T-helper 2 cell treated with Interferon-gamma antibody and Interleukin-4, amounts not matched to agents 5 μg/mL and 100 μg/mL, for 36 hours (primary cell): Measurements from ENCODE around the gene SLC4A7.
"Not testable (repeated sequence)": the region's sequence is repeated elsewhere in the genome, so short reads cannot be mapped to it uniquely, and the experiment has no call there.

Experiments
- DNase-seq: peaks from one replicate; pipeline ENCODE4 v3.0.0; 2021; ENCODE audit warnings: low spot score
- H3K27ac Mint-ChIP-seq: one replicate; pipeline ENCODE4 v1.8.0; 2021; ENCODE audit warnings: mild to moderate bottlenecking, mixed read lengths
- H3K27me3 Mint-ChIP-seq: one replicate; pipeline ENCODE4 v1.8.0; 2021; ENCODE audit warnings: low read depth, mixed read lengths
- H3K36me3 Mint-ChIP-seq: one replicate; pipeline ENCODE4 v1.8.0; 2021; ENCODE audit warnings: low read depth, mixed read lengths
- H3K4me1 Mint-ChIP-seq: one replicate; pipeline ENCODE4 v1.8.0; 2021; ENCODE audit warnings: low read depth, mixed read lengths
- H3K4me3 Mint-ChIP-seq: one replicate; pipeline ENCODE4 v1.8.0; 2022; ENCODE audit warnings: mild to moderate bottlenecking, moderate library complexity, mixed read lengths
- H3K9me3 Mint-ChIP-seq: one replicate; pipeline ENCODE4 v1.8.0; 2021; ENCODE audit warnings: mixed read lengths

SLC4A7 gene

DNA sequence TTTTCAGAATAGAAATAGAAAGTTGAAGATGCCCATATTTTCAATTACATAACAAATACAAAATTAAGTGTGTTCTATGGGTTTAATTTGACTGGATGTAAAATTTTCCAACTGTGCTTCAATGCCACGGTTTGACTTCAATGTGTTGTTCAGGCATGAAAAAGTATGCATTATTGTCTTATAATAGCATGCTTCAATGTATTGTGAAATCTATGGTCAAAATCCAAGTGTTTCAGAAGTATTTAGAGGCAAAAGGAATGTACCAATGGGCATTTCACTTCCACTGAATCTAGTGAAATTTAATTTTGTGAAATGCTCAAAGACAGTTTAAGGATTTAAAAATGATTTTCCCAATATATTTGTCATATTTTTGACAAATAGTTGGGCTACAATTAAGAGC is 131.0 kb downstream of the SLC4A7 start:
- Mint-ChIP-seq H3K4me1 (peaks cover 30% of the 10 kb centered on the region), H3K36me3 (peaks cover 4% of the 10 kb centered on the region), H3K27me3 (peaks cover 4% of the 10 kb centered on the region), H3K27ac (no peak overlapping the region), H3K4me3 (no peak overlapping the region), H3K9me3 (no peaks in the 10 kb centered on the region)
- no peak for DNase-seq

DNA sequence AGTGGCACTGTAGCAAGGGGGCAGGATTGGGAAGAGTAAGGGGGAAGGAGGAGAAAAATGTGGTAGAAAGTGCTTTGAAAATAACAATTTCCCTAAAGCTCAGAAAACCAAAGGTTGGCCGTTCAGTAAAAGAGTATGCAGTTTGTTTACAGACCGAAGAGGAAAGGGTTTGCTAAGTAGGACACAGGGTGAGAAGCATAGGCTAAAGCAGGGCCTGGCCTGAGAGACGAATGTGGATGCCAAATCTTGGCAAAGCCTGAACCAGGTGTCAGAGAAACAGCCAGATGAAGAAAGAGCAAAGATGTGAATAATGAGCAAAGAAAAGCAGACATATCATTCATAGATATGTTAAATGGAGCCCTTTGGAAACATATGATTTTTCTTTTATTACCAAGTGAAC is 132.1 kb downstream of the SLC4A7 start:
- H3K9me3 Mint-ChIP-seq = no peaks in the 10 kb centered on the region
- no peak overlapping the region for H3K27ac Mint-ChIP-seq
- no peak overlapping the region for H3K4me3 Mint-ChIP-seq
- peaks cover 4% of the 10 kb centered on the region for H3K36me3 Mint-ChIP-seq
- peaks cover 24% of the 10 kb centered on the region for H3K4me1 Mint-ChIP-seq
- H3K27me3 Mint-ChIP-seq = peaks cover 4% of the 10 kb centered on the region
- no peak for DNase-seq

DNA sequence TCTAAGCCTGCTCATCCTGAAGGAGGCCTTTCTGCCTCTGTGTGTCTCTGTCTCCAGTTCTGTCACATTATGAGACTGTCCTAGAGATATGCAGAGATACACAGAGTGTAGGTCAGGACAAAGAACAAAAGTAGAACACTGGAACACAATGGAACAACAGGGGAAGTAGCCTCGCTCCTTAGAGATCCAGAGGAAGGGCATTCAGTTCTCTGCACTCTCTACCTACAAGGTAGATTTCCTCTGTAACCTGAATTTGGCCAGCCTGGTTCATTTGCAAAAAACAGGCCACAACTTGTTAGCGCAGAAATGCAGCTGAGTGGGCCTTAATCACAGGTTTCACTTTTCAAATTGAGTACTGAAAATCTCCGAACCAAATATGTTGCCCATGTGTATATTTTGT is 134.4 kb downstream of the SLC4A7 start:
- no peak overlapping the region for H3K27ac Mint-ChIP-seq
- H3K36me3 Mint-ChIP-seq = peaks cover 2% of the 10 kb centered on the region
- H3K4me1 Mint-ChIP-seq = peaks cover 34% of the 10 kb centered on the region
- no peaks in the 10 kb centered on the region for H3K9me3 Mint-ChIP-seq
- no peaks in the 10 kb centered on the region for H3K27me3 Mint-ChIP-seq
- H3K4me3 Mint-ChIP-seq = peak overlapping the region; percentile 27
- no peak for DNase-seq

- Mint-ChIP-seq H3K9me3 (no peaks in the 10 kb centered on the region), H3K4me3 (no peak overlapping the region), H3K36me3 (peaks cover 2% of the 10 kb centered on the region), H3K4me1 (peaks cover 29% of the 10 kb centered on the region), H3K27ac (no peak overlapping the region), H3K27me3 (peaks cover 2% of the 10 kb centered on the region)
- no peak for DNase-seq
These were observed 138.0 kb downstream of the SLC4A7 start for GRCh38 chr3:27345959-27346865.

DNA sequence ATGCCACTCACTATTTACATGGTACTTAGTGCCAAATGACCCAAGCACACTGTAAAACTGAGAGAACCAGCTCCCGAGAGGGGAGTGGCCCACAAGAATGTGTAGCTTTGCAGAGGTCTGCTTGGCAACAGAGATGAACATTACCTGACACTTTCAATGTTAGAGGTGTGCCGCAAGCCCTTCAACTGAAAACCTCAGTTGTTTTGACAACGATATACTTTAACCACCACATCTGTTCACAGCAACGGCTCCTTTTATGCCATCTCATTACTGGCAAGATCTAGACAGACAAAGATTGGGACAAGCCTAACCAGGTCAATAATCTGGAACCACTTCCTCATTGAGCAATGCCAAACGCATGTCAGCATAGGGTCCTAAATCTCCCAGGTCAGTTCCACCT is 138.7 kb downstream of the SLC4A7 start:
- H3K9me3 Mint-ChIP-seq = no peaks in the 10 kb centered on the region
- peaks cover 2% of the 10 kb centered on the region for H3K27me3 Mint-ChIP-seq
- H3K36me3 Mint-ChIP-seq = no peaks in the 10 kb centered on the region
- peak overlapping the region; percentile 72 for H3K27ac Mint-ChIP-seq
- H3K4me1 Mint-ChIP-seq = peaks cover 34% of the 10 kb centered on the region
- peak overlapping the region; percentile 49 for H3K4me3 Mint-ChIP-seq
- peak; percentile 8 for DNase-seq

DNA sequence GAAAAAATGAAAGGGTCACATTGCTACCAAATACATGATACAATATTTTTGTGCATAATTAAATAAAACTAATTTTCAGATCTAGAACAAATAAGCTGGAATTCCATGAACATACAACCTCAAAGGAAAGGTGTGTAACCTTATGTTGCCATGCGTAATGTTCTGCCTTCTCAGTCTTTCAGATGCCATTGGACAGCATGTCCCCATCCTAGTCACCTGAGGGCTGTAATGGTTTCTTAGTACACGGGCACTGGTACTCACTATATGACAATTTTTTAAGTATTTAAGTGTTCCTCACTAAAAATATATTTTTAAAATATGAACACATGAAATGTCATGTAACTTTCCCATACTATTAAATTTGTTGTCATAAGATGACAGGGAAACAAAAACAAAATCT is 139.1 kb downstream of the SLC4A7 start:
- DNase-seq = no peak
- no peaks in the 10 kb centered on the region for H3K36me3 Mint-ChIP-seq
- no peak overlapping the region for H3K4me3 Mint-ChIP-seq
- H3K27me3 Mint-ChIP-seq = peaks cover 2% of the 10 kb centered on the region
- peak overlapping the region; percentile 72 for H3K27ac Mint-ChIP-seq
- H3K9me3 Mint-ChIP-seq = no peaks in the 10 kb centered on the region
- peaks cover 33% of the 10 kb centered on the region for H3K4me1 Mint-ChIP-seq

DNA sequence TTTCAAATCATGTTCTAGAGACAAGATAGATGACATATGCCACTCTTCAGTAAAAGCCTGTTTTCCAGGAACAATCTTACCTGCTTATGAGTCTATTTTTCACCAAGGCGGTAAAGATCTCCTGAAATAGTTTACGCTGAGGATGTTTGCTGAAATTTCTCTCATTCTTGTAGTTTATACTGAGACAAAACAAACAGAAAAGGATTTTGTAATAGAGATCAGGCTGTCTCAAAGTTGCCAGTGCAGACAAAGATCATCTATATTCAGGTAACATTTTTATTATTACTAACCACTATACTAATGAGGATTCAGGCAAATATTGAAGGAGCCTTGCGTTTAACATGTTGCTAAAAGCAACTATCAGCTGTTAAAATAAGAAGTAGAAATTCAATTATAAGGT is 140.0 kb downstream of the SLC4A7 start:
- Mint-ChIP-seq H3K9me3 (no peaks in the 10 kb centered on the region), H3K27me3 (peaks cover 2% of the 10 kb centered on the region), H3K36me3 (no peaks in the 10 kb centered on the region), H3K4me3 (no peak overlapping the region), H3K27ac (no peak overlapping the region), H3K4me1 (peaks cover 27% of the 10 kb centered on the region)
- no peak for DNase-seq

DNA sequence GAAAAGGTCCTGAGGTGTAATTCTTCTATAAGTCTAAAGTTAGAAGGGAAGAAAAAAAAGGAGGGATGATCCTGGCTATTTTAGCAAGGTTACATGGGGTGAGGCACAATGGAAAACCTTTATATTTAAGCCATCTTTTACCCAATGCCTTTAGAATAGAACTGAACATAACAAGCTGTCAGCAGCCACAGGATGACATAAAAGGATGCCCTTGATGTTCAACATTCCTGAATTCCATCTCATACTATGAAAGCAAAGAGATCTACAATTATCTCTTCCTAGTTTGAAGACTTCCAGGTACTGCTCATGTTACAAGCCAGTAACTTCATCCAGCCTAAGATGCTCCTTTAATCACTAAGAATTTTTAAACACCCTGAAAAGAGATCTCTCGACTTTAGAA is 141.9 kb downstream of the SLC4A7 start:
- peaks cover 22% of the 10 kb centered on the region for H3K4me1 Mint-ChIP-seq
- H3K4me3 Mint-ChIP-seq = no peak overlapping the region
- H3K9me3 Mint-ChIP-seq = peaks cover 6% of the 10 kb centered on the region
- peaks cover 2% of the 10 kb centered on the region for H3K27me3 Mint-ChIP-seq
- H3K27ac Mint-ChIP-seq = no peak overlapping the region
- DNase-seq = no peak
- no peaks in the 10 kb centered on the region for H3K36me3 Mint-ChIP-seq

DNA sequence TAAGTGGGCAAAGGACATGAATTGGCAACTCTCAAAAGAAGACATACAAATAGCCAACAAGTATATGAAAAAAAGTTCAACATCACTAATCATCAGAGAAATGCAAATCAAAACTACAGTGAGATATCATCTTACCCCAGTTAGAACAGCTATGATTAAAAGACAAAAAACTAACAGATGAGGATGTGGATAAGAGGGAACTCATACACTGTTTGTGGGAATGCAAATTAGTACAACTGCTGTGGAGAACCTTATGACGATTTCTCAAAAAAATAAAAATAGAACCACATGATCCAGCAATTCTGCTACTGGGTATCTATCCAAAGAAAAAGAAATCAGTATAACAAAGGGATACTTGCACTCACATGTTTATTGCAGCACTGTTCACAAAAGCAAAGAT is 143.7 kb downstream of the SLC4A7 start:
- Mint-ChIP-seq H3K36me3 (no peaks in the 10 kb centered on the region), H3K4me1 (peaks cover 13% of the 10 kb centered on the region), H3K9me3 (peaks cover 10% of the 10 kb centered on the region), H3K27me3 (peaks cover 9% of the 10 kb centered on the region), H3K27ac (no peak overlapping the region), H3K4me3 (no peak overlapping the region)
- DNase-seq = no peak

DNA sequence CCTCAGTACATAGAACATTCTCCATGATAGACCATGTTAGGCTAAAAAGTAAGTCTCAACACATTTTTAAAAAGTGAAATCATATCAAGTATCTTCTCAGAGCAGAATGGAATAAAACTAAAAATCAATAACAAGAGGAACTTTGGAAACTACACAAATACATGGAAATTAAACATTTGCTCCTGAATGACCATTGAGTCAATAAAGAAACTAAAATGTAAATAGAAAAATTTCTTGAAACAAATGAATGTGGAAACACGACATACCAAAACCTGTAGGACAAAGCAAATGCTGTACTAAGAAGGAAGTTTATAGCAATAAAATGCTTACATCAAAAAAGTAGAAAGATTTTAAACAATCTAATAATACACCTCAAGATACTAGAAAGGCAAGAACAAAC is 148.6 kb downstream of the SLC4A7 start:
- no peak for DNase-seq
- Mint-ChIP-seq H3K27ac (no peak overlapping the region), H3K27me3 (peaks cover 9% of the 10 kb centered on the region), H3K4me1 (peaks cover 5% of the 10 kb centered on the region), H3K4me3 (no peak overlapping the region), H3K36me3 (no peaks in the 10 kb centered on the region), H3K9me3 (peaks cover 14% of the 10 kb centered on the region)

DNA sequence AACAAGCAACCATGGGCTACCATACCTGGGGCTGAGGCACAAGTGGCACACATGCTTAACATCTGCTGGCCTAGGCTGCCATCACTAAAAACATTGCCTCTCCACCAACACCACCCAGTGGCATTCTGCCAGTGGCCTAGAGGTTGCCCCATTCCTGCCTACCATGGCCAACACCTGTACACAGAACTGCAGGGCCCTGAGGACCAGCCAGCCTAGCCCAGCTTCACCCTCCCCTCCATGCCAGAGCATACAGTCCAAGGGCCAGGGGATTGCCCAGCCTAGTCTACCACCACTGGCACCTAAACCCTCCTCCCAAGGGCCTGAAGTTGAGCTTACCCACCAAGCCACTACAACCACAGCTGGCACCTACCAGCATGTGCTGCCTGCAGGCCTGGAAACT is 150.3 kb downstream of the SLC4A7 start:
- no peaks in the 10 kb centered on the region for H3K36me3 Mint-ChIP-seq
- no peaks in the 10 kb centered on the region for H3K4me1 Mint-ChIP-seq
- H3K27ac Mint-ChIP-seq = no peak overlapping the region
- H3K9me3 Mint-ChIP-seq = peaks cover 18% of the 10 kb centered on the region
- no peak overlapping the region for H3K4me3 Mint-ChIP-seq
- DNase-seq = no peak
- peaks cover 9% of the 10 kb centered on the region for H3K27me3 Mint-ChIP-seq

DNA sequence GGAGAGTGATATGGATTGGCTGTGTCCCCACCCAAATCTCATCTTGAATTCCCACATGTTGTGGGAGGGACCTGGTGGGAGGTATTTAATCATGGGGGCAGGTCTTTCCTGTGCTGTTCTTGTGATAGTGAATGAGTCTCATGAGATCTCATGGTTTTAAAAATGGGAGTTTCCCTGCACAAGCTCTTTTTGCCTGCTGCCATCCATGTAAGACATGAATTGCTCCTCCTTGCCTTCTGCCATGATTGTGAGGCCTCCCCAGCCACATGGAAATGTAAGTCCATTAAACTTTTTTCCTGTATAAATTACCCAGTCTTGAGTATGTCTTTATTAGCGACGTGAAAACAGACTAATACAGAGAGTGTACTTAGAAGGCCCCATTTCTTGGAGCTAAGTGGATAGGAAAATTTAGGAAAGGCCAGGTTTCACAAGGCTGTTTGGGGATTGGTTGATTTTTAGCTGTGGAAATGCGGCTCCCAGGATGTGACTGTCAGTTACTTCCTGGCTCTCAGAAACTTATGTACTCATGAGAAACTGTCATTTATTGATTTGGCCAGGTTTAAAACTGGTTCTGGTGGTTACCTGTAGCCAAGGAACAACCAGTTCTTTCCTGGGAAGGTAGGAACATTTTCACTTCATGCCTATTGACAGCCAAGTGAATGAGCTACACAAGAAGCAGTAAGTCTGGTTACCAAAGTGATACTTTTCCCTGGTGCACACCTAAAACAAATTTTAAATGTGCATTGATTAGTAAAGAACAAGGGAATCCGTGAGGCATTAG is 155.0 kb downstream of the SLC4A7 start:
- H3K4me3 Mint-ChIP-seq, DNase-seq, H3K27me3 Mint-ChIP-seq, H3K27ac Mint-ChIP-seq, H3K36me3 Mint-ChIP-seq, H3K4me1 Mint-ChIP-seq: not testable (repeated sequence)
- H3K9me3 Mint-ChIP-seq = peaks cover 11% of the 10 kb centered on the region

DNA sequence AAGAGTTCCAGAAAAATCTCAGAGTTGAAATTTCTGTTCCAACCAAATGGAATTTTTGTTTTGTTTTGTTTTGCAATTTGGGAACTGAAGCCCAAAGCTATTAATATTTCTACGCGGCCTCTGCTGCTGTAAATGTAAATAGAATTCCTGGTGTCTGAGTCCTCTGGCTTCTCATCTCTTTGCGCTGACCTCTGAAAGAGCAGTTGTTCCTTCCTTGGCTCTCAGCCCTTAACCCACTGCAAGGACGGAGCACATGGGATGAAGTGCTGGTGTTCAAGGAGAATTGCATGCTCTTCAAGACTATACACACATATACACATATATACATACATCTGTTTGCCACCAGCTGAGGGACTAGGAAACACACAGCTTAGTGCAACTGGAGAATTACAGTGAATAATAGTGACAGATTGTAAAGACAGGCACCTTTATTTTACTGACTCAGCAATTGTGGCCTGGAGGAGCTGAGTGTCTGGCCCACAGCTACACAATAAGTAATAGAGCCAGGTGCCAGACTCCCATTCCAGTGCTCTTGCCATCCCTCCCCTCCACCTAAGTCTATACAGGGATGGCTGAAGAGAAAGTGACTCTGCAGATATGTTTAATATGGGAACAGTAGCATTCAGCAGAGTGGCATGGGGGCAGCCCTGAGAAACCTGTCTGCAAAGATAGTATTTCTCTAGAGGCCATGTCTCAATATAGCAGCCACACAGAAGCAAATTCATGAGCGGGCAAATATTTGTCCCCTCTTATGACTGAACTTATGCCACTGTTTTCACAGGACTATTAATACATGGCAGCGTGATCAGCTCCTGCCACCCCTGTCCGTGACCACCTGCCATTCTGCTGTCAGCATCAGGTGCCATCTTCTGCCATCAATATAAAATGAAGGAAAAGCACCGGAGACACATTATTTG is 157.3 kb downstream of the SLC4A7 start:
- Mint-ChIP-seq H3K4me3 (no peak overlapping the region), H3K27me3 (no peaks in the 10 kb centered on the region)
- no peak for DNase-seq

More for the DNA sequence above, 157.3 kb downstream of the SLC4A7 start:
- Mint-ChIP-seq H3K36me3 (peaks cover 2% of the 10 kb centered on the region), H3K9me3 (peaks cover 7% of the 10 kb centered on the region), H3K4me1 (peaks cover 7% of the 10 kb centered on the region), H3K27ac (no peak overlapping the region)
